GM18511 (cell line): Measurements from ENCODE around the gene AGR2.

Experiments
- ATAC-seq: cut with Tn5 transposase; IDR thresholded peaks from one replicate; pipeline ENCODE4 v1.9.1; 2021; ENCODE audit warnings: mild to moderate bottlenecking, moderate library complexity; ENCODE audit not compliant: unreplicated experiment

Gene AGR2

DNA sequence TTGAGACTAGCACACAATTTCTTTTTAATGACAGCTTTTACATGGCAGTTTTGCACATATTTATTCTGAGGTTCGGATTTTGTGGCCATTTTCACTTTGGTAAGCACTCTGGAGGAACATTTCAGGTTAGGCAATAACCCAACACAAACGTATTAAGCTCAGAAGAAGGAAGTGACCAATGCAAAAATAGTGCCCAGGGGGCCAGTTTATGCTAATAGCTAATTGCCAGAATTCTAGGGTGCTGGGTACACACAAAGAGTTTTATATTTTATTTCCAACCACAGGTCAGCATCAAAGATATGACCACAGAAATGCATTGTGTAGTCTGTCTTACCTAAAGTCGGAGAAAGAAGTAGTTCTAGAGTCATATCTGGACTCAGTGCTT lies 8.4 kb upstream of the AGR2 start:
- no peak for ATAC-seq

DNA sequence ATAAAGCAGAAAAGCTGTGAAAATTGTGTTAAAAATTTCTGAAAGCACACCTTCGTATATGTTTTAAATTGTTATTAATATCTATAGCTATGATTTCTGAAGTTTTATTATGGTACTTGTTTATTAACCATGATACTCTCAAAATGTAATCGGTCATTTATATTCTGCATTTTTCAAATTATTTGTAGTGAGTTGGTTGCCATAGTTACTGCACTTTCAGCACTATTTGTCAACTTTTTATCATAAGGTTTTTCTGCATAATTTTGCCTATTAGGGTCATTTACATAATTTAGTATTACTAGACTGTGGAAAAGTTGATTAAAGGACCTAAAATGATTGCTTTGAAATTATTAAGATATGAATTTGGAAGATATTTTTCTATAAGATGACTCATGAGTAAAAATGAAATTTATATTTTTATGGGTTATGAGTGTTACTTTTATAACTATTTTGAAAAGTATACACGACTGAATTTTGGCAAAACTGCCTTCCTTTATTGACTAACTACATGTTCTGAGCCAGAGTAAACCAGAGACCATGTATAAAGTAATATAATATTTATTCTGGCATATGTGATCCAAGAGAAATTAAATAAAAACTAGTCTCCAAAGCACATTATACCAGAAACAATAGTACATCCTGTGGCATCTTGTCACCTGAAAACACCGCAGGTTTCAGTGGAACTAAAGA lies 7.9 kb upstream of the AGR2 start:
- ATAC-seq, result no peak

DNA sequence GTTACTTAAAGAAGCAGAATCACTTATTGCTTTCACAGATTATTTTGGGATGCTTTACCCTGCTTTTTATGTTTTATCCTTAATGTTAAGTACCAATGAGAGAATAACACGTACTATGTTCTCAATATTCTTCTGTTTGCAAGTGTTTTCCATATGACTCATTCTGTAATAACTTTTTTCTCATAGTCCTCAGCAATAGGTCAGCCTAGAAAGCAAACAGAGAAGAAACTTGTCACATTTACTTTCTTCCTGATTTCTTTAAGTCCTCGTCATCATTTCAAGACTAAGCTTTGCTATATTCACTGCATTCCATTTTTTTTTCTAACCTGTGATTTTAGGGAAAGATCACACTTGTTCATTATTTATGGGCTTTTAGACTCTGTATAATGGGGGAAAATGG lies 6.8 kb upstream of the AGR2 start:
- no peak for ATAC-seq

DNA sequence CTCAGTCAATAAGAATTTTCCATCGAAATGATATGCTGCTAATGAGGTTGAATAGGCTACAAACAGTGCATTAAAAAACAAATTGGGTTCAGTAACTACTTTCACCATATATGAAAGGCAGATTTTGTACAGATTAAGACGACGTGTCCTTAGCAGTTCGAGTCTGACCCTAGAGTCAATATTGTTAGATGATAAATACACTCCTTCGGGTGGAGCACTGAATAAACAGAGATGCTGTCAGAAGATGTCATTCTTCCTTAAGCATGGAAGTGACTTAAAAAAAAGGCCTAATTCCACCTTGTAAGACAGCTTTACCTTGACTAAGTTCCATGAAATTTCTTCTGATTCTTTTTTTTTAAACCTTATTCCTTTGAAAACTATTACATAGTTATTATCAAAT lies 5.8 kb upstream of the AGR2 start:
- no peak for ATAC-seq

DNA sequence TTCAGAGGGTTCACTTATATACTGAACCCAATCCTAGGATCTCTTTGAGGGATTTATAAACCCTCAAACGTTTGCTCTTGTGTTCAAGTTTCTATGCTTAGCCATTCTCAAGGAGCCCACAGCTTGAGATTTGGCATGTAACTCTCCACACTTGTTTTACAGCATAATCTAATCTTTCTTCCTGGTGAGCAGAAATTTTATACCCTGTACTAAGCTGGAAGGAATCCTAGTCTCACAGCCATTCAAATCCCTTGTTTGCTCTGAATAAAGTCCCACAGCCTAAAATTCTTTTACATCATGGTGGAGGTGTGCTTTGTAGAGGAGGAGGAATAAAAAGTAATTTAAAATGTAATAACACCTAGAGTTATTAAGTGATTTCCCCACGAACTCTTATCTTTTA lies 5.3 kb upstream of the AGR2 start:
- no peak for ATAC-seq

DNA sequence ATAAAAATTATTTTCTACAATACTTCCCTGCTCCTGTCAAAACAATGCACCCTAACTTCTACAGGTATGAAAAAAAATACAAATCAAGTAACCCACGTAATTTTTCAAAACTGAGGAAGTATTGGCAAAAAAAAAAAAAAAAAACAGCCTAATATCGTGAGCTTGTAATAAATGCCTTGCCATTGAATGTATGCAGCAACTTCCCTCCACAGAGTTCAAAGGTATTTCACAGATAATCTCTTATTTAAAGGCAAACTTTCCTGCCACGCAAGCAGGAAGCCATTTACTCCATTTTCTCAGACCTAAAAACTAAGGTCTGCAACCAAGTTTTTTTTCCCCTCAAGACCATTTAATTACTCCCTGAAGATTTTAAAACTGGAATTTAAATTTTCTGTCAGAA lies 642 bp upstream of the AGR2 start:
- ATAC-seq, result no peak

DNA sequence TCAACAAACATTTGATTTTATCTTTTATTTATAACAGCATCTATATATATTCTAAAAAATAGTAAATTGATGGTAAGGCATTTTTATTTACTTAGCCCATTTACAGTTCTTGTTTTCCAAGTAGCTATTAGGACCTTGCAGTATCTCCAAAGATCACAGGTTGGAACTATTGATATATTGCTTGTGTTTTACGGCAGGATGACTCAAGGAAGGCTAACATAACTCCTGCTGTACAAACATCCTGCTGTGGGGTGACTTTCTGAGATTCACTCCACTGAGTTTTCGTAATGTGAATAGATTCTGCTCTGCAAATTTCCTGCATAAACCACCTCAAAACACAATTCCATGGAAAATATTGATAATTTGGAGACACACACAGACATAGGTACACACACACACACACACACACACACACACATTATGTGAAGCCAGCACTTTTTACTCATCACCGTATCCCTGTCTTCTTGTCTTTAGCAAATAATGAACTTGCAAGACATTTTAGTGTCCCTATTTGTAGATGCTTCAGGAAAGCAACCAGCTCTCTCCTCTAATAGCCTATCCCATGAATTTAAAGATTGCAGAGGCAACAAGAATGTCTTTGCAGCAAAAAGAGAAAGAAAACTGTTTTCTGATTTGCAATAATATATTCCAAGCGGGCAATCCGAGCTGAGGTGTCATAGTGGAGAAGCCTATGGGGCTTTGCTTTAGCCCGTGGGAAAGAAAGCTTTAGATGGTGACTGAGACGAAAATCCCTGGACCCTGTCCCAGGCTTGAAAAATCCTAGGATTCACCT lies 722 bp downstream of the AGR2 start:
- no peak for ATAC-seq

DNA sequence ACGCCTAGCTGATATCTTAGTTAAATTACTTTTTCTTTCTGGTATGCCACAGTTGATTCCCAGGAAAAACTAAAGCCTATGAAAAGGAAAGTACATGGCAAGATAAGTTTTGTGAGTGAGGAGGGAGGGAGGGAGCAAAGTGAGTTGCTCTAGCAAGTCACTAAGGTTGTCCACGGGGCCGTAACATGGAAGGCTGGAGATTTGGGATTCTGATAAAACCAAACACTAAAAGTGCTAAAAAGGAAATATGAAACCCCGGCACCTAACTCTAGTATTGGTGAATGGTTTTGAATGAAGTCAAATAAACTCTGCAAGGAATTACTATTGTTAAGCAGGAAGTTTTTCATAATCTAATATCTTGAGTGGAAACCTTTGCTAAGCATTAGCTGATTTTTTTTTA lies 1.7 kb downstream of the AGR2 start:
- no peak for ATAC-seq

DNA sequence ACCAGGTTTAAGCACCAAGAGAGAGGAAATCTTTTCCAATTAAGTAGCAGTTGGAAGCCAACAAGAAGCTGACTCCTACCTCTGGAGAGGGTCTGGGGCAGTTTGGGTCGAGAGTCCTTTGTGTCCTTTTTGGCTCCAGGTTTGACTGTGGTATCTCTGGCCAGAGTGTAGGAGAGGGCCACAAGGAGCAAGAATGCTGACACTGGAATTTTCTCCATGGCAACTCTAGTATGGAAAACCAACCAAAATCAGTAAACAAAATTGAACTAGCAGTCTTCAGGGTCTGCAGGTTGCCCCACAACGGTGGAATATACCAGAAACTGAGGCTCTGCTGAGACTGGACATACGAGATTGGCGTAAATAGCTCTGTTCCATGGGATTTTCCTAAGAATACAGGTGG lies 3.2 kb downstream of the AGR2 start:
- ATAC-seq, result no peak

DNA sequence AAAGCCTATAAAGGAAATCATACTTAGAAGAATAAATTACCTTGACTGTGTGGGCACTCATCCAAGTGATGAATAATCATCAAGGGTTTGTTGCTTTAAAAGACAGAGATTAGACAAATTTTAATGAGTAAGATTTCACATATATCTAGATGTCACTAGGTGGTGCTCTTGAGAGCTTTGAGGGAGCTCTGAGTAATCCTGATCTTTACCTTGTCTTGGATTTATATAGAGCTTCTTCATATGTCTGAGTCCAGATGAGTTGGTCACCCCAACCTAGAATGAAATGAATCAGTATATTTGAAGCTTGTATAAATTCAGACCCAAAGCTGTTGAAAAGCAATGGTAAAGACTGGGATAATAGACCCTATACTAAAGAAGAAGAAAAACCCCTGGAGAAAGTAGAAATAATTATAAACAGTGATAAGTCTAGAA lies 3.7 kb downstream of the AGR2 start:
- ATAC-seq, result no peak

DNA sequence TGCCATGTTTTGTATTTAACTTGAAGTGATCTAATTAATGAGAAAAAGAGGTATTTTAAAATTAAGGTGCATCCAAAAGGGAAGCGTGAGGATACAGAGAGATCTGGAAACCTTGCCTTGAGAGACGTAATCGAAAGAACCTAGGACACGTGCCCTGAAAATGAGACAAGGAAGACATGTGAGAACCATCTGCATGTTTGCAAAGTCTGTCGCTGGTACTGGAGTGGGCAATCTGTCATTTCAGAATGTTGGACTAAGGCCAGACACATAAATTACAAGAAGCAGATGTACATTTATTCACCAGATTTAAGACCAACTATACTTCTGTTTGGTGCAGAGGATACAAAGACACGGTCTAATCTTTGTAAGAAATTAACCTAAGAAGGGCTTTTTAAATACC lies 9.2 kb downstream of the AGR2 start:
- ATAC-seq, result no peak

DNA sequence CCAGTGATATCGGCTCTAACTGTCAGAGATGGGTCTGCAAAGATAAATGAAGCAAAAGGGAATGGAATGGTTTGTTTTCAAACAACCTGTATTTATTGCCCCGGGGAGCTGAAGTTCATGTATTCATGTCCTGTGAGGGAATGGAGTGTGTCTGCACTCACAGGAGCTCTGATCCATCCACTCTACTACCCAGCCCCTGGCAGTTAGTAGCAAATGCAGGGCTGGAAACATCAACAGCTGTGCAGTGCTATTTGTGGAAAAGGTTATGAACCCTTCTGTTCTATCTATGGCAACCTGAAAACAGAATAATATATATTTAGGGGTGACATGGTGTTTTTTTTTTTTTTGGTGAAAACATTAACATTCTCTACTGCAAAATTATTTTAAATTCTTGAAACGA lies 9.8 kb downstream of the AGR2 start:
- ATAC-seq, result no peak

DNA sequence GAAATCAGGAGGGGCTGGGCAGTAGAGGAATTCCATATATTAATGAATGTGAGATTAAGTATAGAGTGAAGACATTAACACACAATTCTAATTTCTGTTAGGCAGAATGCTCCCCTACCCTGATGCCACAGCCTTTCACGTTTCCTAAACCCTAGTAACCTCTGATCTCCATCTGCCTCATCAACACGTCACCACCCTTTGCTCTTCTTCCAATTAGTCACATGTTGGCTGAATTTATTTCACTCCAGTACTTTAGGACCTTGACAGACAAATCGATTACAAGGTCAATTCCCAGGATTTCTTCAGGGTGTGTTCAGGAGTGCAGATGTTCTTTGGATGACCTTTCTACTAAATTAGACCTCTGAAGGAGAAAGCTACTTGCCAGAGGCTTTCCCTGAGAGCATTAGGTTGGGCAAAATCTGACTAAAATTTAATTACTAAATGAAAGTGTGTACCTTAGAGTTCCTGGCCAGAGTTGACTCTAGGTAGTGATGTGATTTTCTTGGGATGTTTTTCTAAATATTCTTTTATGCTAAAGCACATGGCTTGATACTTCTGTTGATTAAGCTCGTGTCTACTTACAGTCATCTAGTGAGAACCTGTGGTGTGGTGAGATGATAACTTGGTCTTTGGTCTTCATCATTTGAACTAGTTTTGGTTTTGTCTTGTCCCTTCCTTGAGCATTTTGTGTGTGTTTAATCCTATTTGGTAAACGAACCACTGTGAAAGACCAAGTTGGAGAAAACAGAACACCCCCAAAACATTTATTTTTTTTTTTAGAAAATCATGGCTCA lies 12.7 kb downstream of the AGR2 start:
- no peak for ATAC-seq

DNA sequence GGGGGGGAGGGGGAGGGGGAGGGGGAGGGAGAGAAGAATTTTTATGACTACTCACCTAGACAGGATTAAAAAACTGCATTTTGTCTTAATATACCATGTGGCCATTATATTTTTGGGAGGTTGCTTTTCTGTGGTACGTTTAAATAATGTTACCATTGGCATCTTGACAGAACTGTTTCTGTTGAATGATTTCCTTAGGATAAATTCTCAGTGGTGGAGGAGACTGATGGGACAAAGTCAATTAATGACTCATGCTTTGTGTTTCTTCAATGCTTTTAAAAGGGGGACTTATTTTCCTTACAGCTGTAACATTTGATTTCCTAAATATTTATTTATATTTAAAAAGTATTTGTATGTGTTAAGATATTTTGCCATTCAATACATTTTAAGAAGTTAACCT lies 13.7 kb downstream of the AGR2 start:
- no peak for ATAC-seq

DNA sequence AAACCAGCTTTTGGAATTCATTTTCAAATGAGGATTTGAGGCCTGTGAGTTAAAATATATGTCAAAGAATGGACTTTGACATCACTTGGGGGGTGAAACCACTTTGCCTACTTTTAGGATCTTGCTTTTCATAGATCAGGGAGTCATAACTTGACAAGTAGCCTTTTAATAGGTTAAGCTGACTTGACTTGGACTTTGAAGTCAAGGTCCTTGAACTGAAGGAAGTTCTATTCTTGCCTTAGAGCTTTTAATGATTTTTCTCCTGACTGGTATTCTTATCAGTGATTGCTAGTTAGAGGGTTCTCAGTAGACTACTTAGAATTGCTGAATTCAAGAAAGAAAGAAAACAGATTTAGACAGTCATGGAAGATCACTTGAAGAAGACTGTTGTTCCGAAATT lies 17.7 kb downstream of the AGR2 start:
- no peak for ATAC-seq

DNA sequence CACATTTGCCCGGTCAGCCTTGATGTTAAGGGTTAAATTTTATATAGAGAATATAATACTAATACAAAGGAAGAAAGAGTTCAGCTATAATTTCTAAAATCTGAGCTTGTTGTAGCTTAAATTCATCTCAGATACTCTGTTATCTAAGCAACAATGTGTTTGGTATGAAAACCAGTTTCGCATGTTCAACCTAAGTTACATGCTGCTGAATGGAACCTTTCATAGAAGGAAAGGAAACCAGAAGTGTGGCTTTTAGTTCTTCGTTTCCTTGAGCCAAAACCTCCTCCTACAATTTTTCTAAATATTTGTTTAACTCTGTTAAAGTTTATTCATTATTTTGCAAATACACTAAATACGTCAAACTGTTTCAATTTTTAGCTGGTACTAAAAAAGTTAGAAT lies 18.5 kb downstream of the AGR2 start:
- no peak for ATAC-seq

DNA sequence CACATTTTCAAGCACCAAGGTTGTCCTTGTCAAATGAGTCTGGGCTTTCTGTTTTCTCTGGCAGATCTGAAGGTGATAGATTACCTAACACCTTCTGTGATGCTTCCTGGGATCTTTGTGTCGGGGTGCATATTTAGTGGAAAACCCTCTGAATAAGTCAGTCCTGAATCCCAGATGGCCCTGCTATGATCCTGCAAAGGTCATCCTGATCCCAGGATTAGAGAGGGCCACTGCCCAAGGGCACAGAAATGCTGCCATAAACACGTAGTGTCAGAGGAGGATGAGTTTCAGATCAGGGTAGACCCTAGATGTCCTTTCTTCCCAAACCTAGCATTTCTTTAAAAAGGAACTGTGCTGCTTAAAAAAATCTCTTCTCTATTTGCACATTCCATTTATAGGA lies 19.0 kb downstream of the AGR2 start:
- ATAC-seq, result no peak

DNA sequence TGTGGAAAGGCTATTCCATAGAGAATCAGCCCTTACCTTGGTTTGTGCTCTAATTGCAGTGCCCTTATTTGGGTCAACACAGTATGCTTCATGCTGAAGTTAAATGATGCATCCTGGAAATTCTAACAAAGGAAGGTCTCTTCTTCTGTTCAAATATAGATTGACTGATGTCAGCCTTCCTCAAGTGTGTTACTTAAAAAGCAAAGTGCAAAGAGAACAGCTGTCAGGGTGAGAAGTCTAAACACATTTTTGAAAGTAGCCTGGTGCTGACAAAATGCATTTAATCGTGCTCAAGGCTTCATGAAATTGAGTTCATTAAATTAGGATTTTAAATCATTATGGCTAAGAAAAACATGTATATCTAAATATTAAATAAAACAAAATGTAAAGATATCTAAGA lies 19.5 kb downstream of the AGR2 start:
- no peak for ATAC-seq

DNA sequence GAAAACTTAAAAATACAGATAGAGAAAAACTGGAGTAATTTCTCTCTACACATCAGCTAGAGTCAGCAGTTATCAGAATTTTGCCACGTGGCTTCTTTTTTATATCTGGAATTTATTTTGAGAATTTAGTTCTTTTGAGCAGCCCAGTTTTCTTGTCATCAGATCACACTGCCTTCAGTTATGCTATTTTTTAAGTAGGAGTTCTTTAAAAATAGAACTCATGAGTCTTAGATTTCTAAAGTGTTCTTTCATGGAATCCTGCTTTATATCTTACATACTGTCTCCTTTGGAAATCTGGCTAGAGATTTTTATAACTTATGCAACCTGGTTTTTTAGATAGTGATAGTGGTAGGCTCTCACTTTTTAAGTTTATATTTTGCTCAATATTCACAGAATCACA lies 24.2 kb downstream of the AGR2 start:
- ATAC-seq, result no peak

DNA sequence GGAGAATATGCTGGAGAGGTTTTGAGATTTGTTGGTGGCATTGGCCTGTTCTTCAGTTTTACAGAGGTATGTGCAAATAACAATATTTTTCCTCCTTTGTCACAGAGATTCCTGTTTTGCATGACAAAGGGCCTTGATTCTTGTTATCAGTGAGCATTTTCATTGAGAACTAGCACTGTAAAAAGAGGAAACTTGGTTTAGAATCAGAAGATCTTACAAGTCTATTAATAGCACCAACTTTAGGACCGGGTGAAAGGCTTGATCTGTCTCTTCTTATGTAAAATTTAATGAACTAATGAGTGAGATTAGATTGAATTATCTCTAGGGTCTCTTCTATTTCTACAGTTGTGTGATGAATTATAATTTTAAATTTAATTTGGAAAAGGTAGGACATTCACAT lies 25.7 kb downstream of the AGR2 start:
- ATAC-seq, result no peak

DNA sequence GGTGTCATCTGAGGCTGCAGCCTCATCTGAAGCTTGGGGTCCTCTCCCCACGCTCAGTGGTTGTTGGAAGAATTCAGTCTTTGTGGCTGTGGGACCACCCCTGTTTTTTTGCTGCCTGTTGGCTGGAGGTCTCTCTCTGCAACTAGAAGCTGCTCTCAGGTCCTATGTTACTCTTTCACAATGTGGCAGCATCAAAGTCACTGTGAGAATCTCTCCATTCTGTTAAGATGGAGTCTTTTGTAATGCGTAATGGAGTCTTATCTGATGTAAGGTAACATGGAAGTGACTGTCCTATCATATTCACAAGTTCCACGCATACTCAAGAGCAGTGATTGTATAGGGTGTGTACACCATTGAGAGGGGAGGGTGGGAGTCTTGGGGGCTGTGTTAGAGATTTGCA lies 26.3 kb downstream of the AGR2 start:
- ATAC-seq, result no peak

DNA sequence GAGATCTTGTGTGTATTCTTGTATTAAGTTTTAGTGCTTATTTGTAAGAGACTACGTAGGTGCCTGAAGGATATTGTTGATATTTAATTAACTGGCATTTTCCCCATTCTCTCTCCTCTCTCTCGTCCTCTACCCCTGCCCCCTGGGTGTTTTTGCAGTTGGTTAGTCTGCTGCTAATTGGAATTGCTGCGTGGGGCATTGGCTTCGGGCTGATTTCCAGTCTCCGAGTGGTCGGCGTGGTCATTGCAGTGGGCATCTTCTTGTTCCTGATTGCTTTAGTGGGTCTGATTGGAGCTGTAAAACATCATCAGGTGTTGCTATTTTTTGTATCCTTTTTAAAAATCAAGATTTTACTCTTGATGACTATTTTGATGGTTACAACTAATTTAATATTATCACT lies 28.7 kb downstream of the AGR2 start:
- ATAC-seq, result no peak
